Esophagus squamous epithelium (tissue), 5 donors: ENCODE measurements around the gene HSPB9. TPM values are rescaled to one million over a fixed set of nuclear protein-coding genes. Genes with fewer than 3 reads are reported as not detected.

Experiments used
- DNase-seq: peaks from one replicate; lab custom pipeline; 2025; lab: John Stamatoyannopoulos, UW
- H3K27ac ChIP-seq, 4 donors: fragments of 200-600 bp; sonication (generic); one replicate each; pipeline ENCODE4 v1.5.1; 2016 to 2019; ENCODE audit warnings: mild to moderate bottlenecking in 1 of 4
- H3K27me3 ChIP-seq, 4 donors: fragments of 200-600 bp; sonication (generic); 1 replicate in 3 of 4; 2 replicates in 1 of 4; pipeline versions ENCODE4 v1.5.1 to v1.6.0; 2017 to 2021; ENCODE audit warnings: antibody characterized with exemption in 1 of 4
- H3K36me3 ChIP-seq, 3 donors: fragments of 200-600 bp; sonication (generic); one replicate each; pipeline ENCODE4 v1.5.1; 2016 to 2019
- H3K4me1 ChIP-seq, 3 donors: fragments of 200-600 bp; sonication (generic); one replicate each; pipeline ENCODE4 v1.5.1; 2017 to 2019
- H3K4me3 ChIP-seq, 4 donors: fragments of 200-600 bp; sonication (generic); 1 replicate in 3 of 4; 2 replicates in 1 of 4; pipeline ENCODE4 v1.5.1; 2016 to 2019; ENCODE audit warnings: mild to moderate bottlenecking in 2 of 4, moderate library complexity in 1 of 4
- H3K9me3 ChIP-seq, 3 donors: fragments of 200-600 bp; sonication (generic); one replicate each; pipeline ENCODE4 v1.5.1; 2016 to 2019
- POLR2A ChIP-seq, 4 donors: fragments of 450-650 bp; IDR thresholded peaks; one replicate each; pipeline ENCODE4 v1.6.1; 2017; ENCODE audit warnings: antibody characterized with exemption in 4 of 4, mild to moderate bottlenecking in 4 of 4, moderate library complexity in 3 of 4
- WGBS, 2 donors: methylation state at CpG; one replicate each; pipeline ENCODE4 v1.1.5; 2018; 5-methylcytosine and 5-hydroxymethylcytosine counted together
- intact Hi-C: fragments of 100-400 bp; cut with DNase I; formaldehyde crosslinking; loops from one replicate; pipeline ENCODE4 v1.15.0; 2022
- total RNA-seq, 4 donors: library from RNA; depleted of rRNA; stranded (reverse); fragments of >200 nt; gene quantifications; one replicate each; pipeline ENCODE4 v1.1.0, GENCODE V29; 2016
- TF ChIP-seq, protein P1 (sequence below), 6 experiments: fragments of 450-650 bp in 4 of 6; fragments of 200-600 bp in 2 of 6; sonication (generic) in 2 of 6; IDR thresholded peaks; one replicate each; pipeline ENCODE4 v1.5.1; 2016 to 2019; ENCODE audit warnings: antibody characterized with exemption in 6 of 6, mild to moderate bottlenecking in 4 of 6, moderate library complexity in 4 of 6
- donor health status: DM: yes; HTN: yes; CAD: no.

The HSPB9 gene
- total RNA-seq, 4 donors from 2014 or later: not detected

DNA sequence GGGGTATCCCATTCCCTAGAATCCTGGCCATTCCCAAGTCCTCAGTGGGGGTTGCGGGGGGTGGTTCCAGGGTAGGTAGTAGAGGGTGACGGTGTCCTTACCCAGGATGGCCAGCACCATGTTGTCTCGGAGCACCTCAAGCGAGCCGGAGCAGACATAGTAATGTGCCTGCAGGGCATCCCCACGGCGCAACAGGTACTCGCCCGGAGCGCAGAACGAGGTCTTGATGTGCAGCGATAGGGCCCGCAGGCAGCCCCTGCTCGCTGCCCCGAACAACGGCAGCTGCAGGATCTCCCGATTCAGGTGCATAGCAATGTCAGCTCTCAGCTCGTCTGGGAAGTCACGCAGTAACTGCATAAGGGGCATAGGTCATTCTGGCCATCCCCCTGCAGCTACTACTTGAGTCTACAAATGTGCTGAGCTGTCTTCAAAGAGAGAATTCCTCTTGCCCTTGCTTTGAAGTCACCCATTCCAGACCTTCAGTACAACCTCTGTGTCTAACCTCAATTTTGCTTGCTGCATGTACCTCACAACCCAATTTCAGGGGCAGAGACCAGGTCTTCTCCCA lies 43.7 kb downstream of the HSPB9 start:
- no peak overlapping the region for H3K27ac ChIP-seq
- TF ChIP-seq, protein P1, sequence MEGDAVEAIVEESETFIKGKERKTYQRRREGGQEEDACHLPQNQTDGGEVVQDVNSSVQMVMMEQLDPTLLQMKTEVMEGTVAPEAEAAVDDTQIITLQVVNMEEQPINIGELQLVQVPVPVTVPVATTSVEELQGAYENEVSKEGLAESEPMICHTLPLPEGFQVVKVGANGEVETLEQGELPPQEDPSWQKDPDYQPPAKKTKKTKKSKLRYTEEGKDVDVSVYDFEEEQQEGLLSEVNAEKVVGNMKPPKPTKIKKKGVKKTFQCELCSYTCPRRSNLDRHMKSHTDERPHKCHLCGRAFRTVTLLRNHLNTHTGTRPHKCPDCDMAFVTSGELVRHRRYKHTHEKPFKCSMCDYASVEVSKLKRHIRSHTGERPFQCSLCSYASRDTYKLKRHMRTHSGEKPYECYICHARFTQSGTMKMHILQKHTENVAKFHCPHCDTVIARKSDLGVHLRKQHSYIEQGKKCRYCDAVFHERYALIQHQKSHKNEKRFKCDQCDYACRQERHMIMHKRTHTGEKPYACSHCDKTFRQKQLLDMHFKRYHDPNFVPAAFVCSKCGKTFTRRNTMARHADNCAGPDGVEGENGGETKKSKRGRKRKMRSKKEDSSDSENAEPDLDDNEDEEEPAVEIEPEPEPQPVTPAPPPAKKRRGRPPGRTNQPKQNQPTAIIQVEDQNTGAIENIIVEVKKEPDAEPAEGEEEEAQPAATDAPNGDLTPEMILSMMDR (IDR thresholded peaks at IDR 0.05): no peak
- TF ChIP-seq POLR2A (IDR thresholded peaks at IDR 0.05): no peak
- no peaks in the 10 kb centered on the region for H3K36me3 ChIP-seq
- H3K4me1 ChIP-seq: no peaks in the 10 kb centered on the region
- no peaks in the 10 kb centered on the region for H3K27me3 ChIP-seq
- 83 to 92% methylated on average over 8 to 14 of the region's 19 CpGs for WGBS, 2 donors
- DNase-seq: no peak
- H3K9me3 ChIP-seq: no peaks in the 10 kb centered on the region
- H3K4me3 ChIP-seq: no peak overlapping the region
- intact Hi-C loops: no loop called here

DNA sequence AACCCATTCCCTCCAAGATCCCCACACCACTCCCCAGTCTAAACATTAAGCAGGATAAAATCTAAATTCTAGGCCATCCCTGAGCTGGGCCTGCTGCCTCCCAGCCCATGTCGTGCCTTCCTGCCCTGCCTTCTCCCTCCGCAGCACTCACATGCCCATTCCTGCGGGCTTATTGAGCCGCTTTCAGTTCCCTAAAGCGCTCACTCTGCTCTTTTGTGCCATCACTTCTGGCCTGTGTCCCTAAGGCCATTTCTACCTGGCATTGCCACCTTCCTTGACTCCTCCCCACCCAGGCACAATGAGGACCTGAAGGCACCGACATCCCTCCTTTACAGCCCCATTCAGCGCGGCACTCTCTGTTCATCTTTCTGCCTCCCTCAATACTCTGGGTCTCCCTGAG lies 45.2 kb downstream of the HSPB9 start:
- WGBS, 2 donors: 85 to 90% methylated on average over 7 to 8 of the region's 8 CpGs
- Histone ChIP-seq H3K9me3 (no peaks in the 10 kb centered on the region), H3K4me1 (peaks cover 0 to 10% (median 0%) of the 10 kb centered on the region in 3 donors), H3K36me3 (no peaks in the 10 kb centered on the region), H3K4me3 (no peak overlapping the region), H3K27ac (no peak overlapping the region), H3K27me3 (no peaks in the 10 kb centered on the region)
- no peak for TF ChIP-seq POLR2A (IDR thresholded peaks at IDR 0.05)
- TF ChIP-seq, protein P1 (IDR thresholded peaks at IDR 0.05): no peak
- intact Hi-C loops: no loop called here
- DNase-seq: no peak

DNA sequence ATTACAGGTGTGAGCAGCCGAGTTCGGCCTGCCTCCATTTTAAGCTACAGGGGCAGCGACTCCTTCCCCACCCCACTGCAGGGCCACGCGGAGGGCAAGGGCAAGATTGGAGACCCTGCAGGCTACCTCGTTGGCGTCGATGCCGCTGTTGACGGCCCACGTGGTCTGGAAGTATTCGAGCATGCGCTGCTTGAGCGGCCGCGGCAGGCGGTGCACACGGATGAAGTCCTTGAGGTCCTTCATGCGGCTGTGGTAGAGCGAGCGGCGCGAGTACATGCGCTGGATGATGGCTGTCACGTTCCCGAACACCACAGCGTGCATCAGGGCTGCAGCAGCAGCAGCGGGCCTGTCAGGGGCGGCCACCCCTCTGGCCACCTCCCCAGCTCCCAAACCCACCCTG lies 46.7 kb downstream of the HSPB9 start:
- no peak for DNase-seq
- intact Hi-C loops: no loop called here

DNA sequence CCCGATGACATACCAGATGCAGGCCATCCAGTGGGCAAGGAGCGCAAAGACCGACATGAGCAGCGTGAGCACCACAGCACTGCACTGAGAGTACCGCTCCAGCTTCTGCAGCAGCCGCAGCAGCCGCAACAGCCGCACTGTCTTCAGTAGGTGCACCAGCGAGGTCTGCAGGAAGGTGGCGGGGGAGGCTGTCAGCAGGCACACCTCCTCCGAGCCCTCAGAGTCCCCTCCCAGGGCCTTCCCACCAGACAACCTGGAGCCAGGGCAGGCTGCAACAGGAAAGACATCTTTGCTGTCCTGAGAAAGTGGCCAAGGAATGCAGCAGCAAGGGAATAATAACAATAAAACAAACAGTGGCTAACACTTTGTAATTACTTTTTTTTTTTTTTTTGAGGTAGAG lies 49.2 kb downstream of the HSPB9 start:
- no peak for DNase-seq
- Histone ChIP-seq H3K4me3 (no peak overlapping the region), H3K9me3 (no peaks in the 10 kb centered on the region), H3K27me3 (no peaks in the 10 kb centered on the region), H3K4me1 (peaks cover 0 to 10% (median 0%) of the 10 kb centered on the region in 3 donors), H3K27ac (no peak overlapping the region), H3K36me3 (no peaks in the 10 kb centered on the region)
- intact Hi-C loops: no loop called here
- TF ChIP-seq POLR2A (IDR thresholded peaks at IDR 0.05): no peak
- TF ChIP-seq, protein P1 (IDR thresholded peaks at IDR 0.05): peak in 1 of 6 experiments; percentile 24
- 53 to 67% methylated on average over 2 to 4 of the region's 11 CpGs for WGBS, 2 donors

More for the DNA sequence above, 46.7 kb downstream of the HSPB9 start:
- no peak for TF ChIP-seq POLR2A (IDR thresholded peaks at IDR 0.05)
- TF ChIP-seq, protein P1 (IDR thresholded peaks at IDR 0.05): no peak
- peaks cover 0 to 10% (median 0%) of the 10 kb centered on the region in 3 donors for H3K4me1 ChIP-seq
- WGBS, 2 donors: 95 to 100% methylated on average over 1 to 11 of the region's 29 CpGs
- H3K27me3 ChIP-seq: no peaks in the 10 kb centered on the region
- H3K4me3 ChIP-seq: no peak overlapping the region
- no peaks in the 10 kb centered on the region for H3K9me3 ChIP-seq
- no peak overlapping the region for H3K27ac ChIP-seq
- no peaks in the 10 kb centered on the region for H3K36me3 ChIP-seq

Other genes with a start within 250 kb of the HSPB9 start
- 100 to 1,000 TPM in 1 of 4 donors, 10 to 100 TPM in 3; 51.5 to 121 (median 62.7) TPM for gene ACLY, start 203.9 kb upstream of the HSPB9 start, total RNA-seq
- gene ODAD4, start 192.2 kb upstream of the HSPB9 start, total RNA-seq: under 1 TPM in 1 of 4 donors, not detected in 3; 0.38 TPM
- gene CNP, start 156.0 kb upstream of the HSPB9 start, total RNA-seq: 10 to 100 TPM; 45.3 to 66.0 (median 53.0) TPM
- gene DNAJC7, start 105.4 kb upstream of the HSPB9 start, total RNA-seq: 10 to 100 TPM; 42.6 to 82.0 (median 67.2) TPM
- 10 to 100 TPM; 34.0 to 48.6 (median 35.7) TPM for gene NKIRAS2, start 102.7 kb upstream of the HSPB9 start, total RNA-seq
- gene C17orf113, start 72.2 kb upstream of the HSPB9 start, total RNA-seq: under 1 TPM in 3 of 4 donors, not detected in 1; 0.35 to 0.57 (median 0.48) TPM
- gene ZNF385C, start 24.3 kb upstream of the HSPB9 start, total RNA-seq: under 1 TPM in 2 of 4 donors, not detected in 2; 0.18 to 0.38 TPM
- gene DHX58, start 10.1 kb upstream of the HSPB9 start, total RNA-seq: 10 to 100 TPM in 1 of 4 donors, 1 to 10 TPM in 3; 3.9 to 10.4 (median 8.9) TPM
- gene KAT2A, start 1.4 kb upstream of the HSPB9 start, total RNA-seq: 10 to 100 TPM in 3 of 4 donors, 1 to 10 TPM in 1; 9.3 to 34.1 (median 27.0) TPM
- 100 to 1,000 TPM in 1 of 4 donors, 10 to 100 TPM in 3; 68.5 to 107 (median 78.6) TPM for gene RAB5C, start 32.2 kb downstream of the HSPB9 start, total RNA-seq
- gene KCNH4, start 58.3 kb downstream of the HSPB9 start, total RNA-seq: under 1 TPM in 2 of 4 donors, not detected in 2; under 0.01 to 0.09 TPM
- not detected for gene HCRT, start 62.6 kb downstream of the HSPB9 start, total RNA-seq
- gene GHDC, start 71.7 kb downstream of the HSPB9 start, total RNA-seq: 10 to 100 TPM in 2 of 4 donors, 1 to 10 TPM in 2; 5.5 to 22.0 (median 13.1) TPM
- gene STAT5B, start 153.6 kb downstream of the HSPB9 start, total RNA-seq: 10 to 100 TPM; 17.9 to 57.6 (median 19.5) TPM
- 10 to 100 TPM in 3 of 4 donors, 1 to 10 TPM in 1; 7.3 to 34.3 (median 14.0) TPM for gene STAT5A, start 165.7 kb downstream of the HSPB9 start, total RNA-seq